Keratinocyte (primary cell): ENCODE measurements around the gene MAPK13. TPM values are rescaled to one million over a fixed set of nuclear protein-coding genes. Genes with fewer than 3 reads are reported as not detected.

Experiments
- DNase-seq: peaks from one replicate; pipeline ENCODE4 v3.0.0-alpha.2; 2011; ENCODE audit warnings: low read depth, missing footprints, low spot score
- FAIRE-seq: peaks from 2 replicates; lab custom pipeline; 2011; peaks lifted over from hg19 to GRCh38; lab: Jason Lieb, UNC
- H2AFZ ChIP-seq: 2 replicates; pipeline ENCODE4 v1.6.0; 2012; ENCODE audit warnings: low read length, control low read depth, inconsistent platforms; ENCODE audit not compliant: control insufficient read depth
- H3K27ac ChIP-seq: 2 replicates; pipeline ENCODE4 v1.5.1; 2011; ENCODE audit warnings: low read length; ENCODE audit not compliant: control insufficient read depth, insufficient read depth
- H3K27me3 ChIP-seq: 3 replicates; pipeline ENCODE4 v1.6.0; 2011; ENCODE audit warnings: low read length; ENCODE audit not compliant: control insufficient read depth, insufficient read depth; ENCODE audit errors: extremely low read depth
- H3K36me3 ChIP-seq, 2 experiments: 2 replicates in 1 of 2; 3 replicates in 1 of 2; pipeline ENCODE4 v1.5.1; 2011; ENCODE audit warnings: low read length in 2 of 2, mild to moderate bottlenecking in 1 of 2; ENCODE audit not compliant: control insufficient read depth in 2 of 2, insufficient read depth in 2 of 2; ENCODE audit errors: extremely low read depth in 1 of 2
- H3K4me1 ChIP-seq: 3 replicates; pipeline ENCODE4 v1.5.1; 2011; ENCODE audit warnings: low read length; ENCODE audit not compliant: control insufficient read depth, insufficient read depth; ENCODE audit errors: extremely low read depth
- H3K4me2 ChIP-seq: 3 replicates; pipeline ENCODE4 v1.6.0; 2011; ENCODE audit warnings: low read depth, low read length; ENCODE audit not compliant: control insufficient read depth, insufficient read depth; ENCODE audit errors: extremely low read depth
- H3K4me3 ChIP-seq, 3 experiments: fragments of 200-600 bp in 1 of 3; sonication (generic) in 1 of 3; 2 replicates in 2 of 3; 3 replicates in 1 of 3; pipeline ENCODE4 v1.5.1; 2011 to 2016; ENCODE audit warnings: low read length in 3 of 3, mild to moderate bottlenecking in 3 of 3, control low read depth in 2 of 3, inconsistent platforms in 1 of 3, low read depth in 1 of 3, mixed read lengths in 1 of 3, mixed run types in 1 of 3, moderate library complexity in 1 of 3; ENCODE audit not compliant: control insufficient read depth in 2 of 3, insufficient read depth in 2 of 3; ENCODE audit errors: extremely low read depth in 1 of 3
- H3K79me2 ChIP-seq: 2 replicates; pipeline ENCODE4 v1.6.0; 2012; ENCODE audit warnings: low read length; ENCODE audit not compliant: control insufficient read depth, insufficient read depth
- H3K9ac ChIP-seq: 3 replicates; pipeline ENCODE4 v1.6.0; 2011; ENCODE audit warnings: low read length; ENCODE audit not compliant: control insufficient read depth, insufficient read depth; ENCODE audit errors: extremely low read depth
- H3K9me1 ChIP-seq: 3 replicates; pipeline ENCODE4 v1.6.0; 2011; ENCODE audit warnings: low read length; ENCODE audit not compliant: control insufficient read depth, insufficient read depth; ENCODE audit errors: extremely low read depth
- H3K9me3 ChIP-seq: 2 replicates; pipeline ENCODE4 v1.5.1; 2012; ENCODE audit warnings: low read depth, low read length; ENCODE audit not compliant: control insufficient read depth
- H4K20me1 ChIP-seq: 3 replicates; pipeline ENCODE4 v1.6.0; 2011; ENCODE audit warnings: low read length; ENCODE audit not compliant: control insufficient read depth, insufficient read depth; ENCODE audit errors: extremely low read depth
- EZH2 ChIP-seq: IDR thresholded peaks from one replicate; pipeline ENCODE4 v1.6.1; 2012; ENCODE audit warnings: inconsistent platforms, mild to moderate bottlenecking, low read length, moderate library complexity
- dilution Hi-C: fragments of 300-500 bp; cut with MboI; formaldehyde crosslinking; loops from one replicate; pipeline ENCODE4 v1.7.0; 2020; ENCODE audit warnings: low sequenced_read_pairs; ENCODE audit not compliant: extremely low pct_ligation_motif_present
- polyA plus RNA-seq, 5 experiments: library from polyadenylated mRNA; depleted of rRNA in 3 of 5; stranded (reverse) in 3 of 5; stranded (forward) in 1 of 5; unstranded in 1 of 5; fragments of >200 nt; gene quantifications; 1 replicate in 1 of 5; 2 replicates in 3 of 5; 3 replicates in 1 of 5; pipeline versions ENCODE4 v1.2.1 to v1.2.3, GENCODE V29; 2011 to 2012; ENCODE audit warnings: missing spikeins in 2 of 5, low read depth in 1 of 5, low replicate concordance in 1 of 5
- TF ChIP-seq, protein P1 (sequence below), 3 experiments: IDR thresholded peaks in 1 of 3; conservative IDR thresholded peaks in 1 of 3; optimal IDR thresholded peaks in 1 of 3; 2 replicates in 2 of 3; 3 replicates in 1 of 3; pipeline versions ENCODE3 to v1.5.1; 2011; ENCODE audit warnings: low read length in 3 of 3, mild to moderate bottlenecking in 3 of 3, moderate library complexity in 2 of 3, control low read depth in 1 of 3, inconsistent platforms in 1 of 3; ENCODE audit not compliant: insufficient read depth in 2 of 3; ENCODE audit errors: extremely low read depth in 1 of 3

Gene MAPK13
- polyA plus RNA-seq, 1 donor (not counting 4 experiments of a cell fraction or from before 2014, with no cell fraction given), result 19.3 TPM

DNA sequence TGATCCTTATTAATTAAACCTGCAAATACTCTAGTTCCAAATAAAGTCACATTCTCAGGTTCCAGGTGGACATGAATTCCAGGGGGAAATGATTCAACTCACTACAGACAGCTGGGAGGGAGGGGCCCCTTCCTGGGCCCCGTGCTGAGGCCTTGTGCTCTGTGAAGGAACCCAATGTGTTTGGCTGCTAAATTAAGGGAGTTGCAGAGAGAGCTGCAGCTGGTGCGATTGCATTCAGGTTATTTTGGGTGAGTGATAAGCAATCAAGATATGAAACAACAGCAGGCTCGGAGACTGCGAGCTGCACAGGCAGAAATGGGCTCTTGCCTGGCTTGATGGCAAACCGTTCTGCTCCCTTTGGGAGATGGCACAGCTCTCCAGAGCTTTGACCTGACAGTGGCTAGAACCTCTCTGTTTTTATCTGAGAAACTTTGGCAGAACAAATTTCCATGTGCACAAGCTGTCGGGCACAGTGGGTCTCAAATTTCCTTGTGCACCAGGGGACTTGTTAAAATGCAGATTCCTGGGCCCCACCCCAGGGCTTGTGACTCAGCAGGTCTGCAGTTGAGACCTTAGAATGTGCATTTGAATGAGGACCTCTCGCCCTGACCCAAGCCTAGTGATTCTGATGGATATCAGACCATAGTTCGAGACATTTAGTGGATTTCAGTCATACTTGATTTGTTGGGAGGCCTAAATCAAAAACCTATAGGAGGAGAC, 9.8 kb downstream of the MAPK13 start:
- Histone ChIP-seq H3K9ac (no peak overlapping the region), H3K4me2 (no peak overlapping the region), H3K4me1 (no peaks in the 10 kb centered on the region), H3K27ac (no peak overlapping the region), H3K36me3 (peaks cover 0 to 24% of the 10 kb centered on the region in 2 experiments), H3K79me2 (no peaks in the 10 kb centered on the region), H3K27me3 (no peaks in the 10 kb centered on the region), H2AFZ (no peak overlapping the region), H3K9me1 (no peaks in the 10 kb centered on the region), H4K20me1 (no peaks in the 10 kb centered on the region), H3K4me3 (no peak overlapping the region), H3K9me3 (no peaks in the 10 kb centered on the region)
- DNase-seq, result no peak
- dilution Hi-C loops, result no loop called here
- no peak for FAIRE-seq
- no peak for TF ChIP-seq EZH2
- TF ChIP-seq, protein P1, sequence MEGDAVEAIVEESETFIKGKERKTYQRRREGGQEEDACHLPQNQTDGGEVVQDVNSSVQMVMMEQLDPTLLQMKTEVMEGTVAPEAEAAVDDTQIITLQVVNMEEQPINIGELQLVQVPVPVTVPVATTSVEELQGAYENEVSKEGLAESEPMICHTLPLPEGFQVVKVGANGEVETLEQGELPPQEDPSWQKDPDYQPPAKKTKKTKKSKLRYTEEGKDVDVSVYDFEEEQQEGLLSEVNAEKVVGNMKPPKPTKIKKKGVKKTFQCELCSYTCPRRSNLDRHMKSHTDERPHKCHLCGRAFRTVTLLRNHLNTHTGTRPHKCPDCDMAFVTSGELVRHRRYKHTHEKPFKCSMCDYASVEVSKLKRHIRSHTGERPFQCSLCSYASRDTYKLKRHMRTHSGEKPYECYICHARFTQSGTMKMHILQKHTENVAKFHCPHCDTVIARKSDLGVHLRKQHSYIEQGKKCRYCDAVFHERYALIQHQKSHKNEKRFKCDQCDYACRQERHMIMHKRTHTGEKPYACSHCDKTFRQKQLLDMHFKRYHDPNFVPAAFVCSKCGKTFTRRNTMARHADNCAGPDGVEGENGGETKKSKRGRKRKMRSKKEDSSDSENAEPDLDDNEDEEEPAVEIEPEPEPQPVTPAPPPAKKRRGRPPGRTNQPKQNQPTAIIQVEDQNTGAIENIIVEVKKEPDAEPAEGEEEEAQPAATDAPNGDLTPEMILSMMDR (optimal IDR thresholded peaks at IDR 0.05 in 1 of 3, IDR thresholded peaks at IDR 0.05 in 1 of 3, conservative IDR thresholded peaks at IDR 0.05 in 1 of 3; ENCODE audit: extremely low read depth in 1 of 3, insufficient read depth in 2 of 3, low read length in 3 of 3), result no peak

DNA sequence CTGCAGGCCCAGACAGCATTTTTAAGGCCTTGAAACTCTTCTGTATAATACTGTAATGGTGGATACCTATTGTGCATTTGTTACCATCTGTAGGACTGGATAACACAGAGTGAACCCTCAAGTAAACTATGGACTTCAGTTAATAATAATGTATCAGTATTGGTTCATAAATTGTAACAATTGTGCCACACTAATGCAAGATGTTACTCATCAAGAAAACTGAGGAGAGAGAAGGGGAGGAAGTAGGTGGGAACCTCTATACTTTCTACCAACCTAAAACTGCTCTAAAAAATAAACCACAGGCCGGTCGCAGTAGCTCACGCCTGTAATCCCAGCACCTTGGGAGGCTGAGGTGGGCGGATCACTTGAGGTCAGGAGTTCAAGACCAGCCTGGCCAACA, 10.8 kb downstream of the MAPK13 start:
- dilution Hi-C loops, result no loop called here
- DNase-seq (no peak), FAIRE-seq (no peak)
- Histone ChIP-seq H3K9ac (no peak overlapping the region), H2AFZ (no peak overlapping the region), H3K4me3 (no peak overlapping the region), H3K36me3 (peaks cover 0 to 19% of the 10 kb centered on the region in 2 experiments), H4K20me1 (no peaks in the 10 kb centered on the region), H3K79me2 (no peaks in the 10 kb centered on the region), H3K4me2 (no peak overlapping the region), H3K27ac (no peak overlapping the region), H3K9me3 (no peaks in the 10 kb centered on the region), H3K4me1 (no peaks in the 10 kb centered on the region), H3K27me3 (no peaks in the 10 kb centered on the region), H3K9me1 (no peaks in the 10 kb centered on the region)
- TF ChIP-seq, protein P1 (optimal IDR thresholded peaks at IDR 0.05 in 1 of 3, IDR thresholded peaks at IDR 0.05 in 1 of 3, conservative IDR thresholded peaks at IDR 0.05 in 1 of 3; ENCODE audit: extremely low read depth in 1 of 3, insufficient read depth in 2 of 3, low read length in 3 of 3), result no peak
- TF ChIP-seq EZH2, result no peak
